PC-9 (cell line): ENCODE data around the gene DOCK3.

Experiments
- EZH2 ChIP-seq: fragments of 200-600 bp; sonication (generic); IDR thresholded peaks from 2 replicates; pipeline ENCODE4 v1.8.0; 2017; ENCODE audit warnings: antibody characterized with exemption, low read depth
- TF ChIP-seq, protein P1 (sequence below): fragments of 200-600 bp; sonication (generic); conservative IDR thresholded peaks from 2 replicates; pipeline ENCODE4 v1.6.1; 2017; ENCODE audit warnings: mixed run types, antibody characterized with exemption, mild to moderate bottlenecking, moderate library complexity

DNA sequence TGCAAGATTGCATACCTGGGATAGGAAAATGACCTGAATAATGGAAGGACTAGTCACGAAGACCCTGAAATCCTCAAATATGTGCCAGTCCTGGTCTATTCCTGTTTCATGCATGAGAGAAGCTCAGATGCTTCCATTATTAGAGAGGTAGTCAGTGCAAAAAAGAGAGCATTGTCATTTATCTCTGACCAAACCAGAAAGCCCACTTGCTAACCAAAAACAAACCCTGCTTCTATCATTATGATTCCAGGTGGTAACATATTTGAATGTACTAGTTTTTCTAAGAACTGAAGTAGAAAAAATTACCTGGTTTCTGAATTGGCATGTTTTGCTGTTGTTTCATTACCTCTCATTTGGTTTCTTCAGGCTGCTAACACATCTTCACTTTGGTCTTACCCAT lies 549.6 kb downstream of the DOCK3 start:
- TF ChIP-seq, protein P1, sequence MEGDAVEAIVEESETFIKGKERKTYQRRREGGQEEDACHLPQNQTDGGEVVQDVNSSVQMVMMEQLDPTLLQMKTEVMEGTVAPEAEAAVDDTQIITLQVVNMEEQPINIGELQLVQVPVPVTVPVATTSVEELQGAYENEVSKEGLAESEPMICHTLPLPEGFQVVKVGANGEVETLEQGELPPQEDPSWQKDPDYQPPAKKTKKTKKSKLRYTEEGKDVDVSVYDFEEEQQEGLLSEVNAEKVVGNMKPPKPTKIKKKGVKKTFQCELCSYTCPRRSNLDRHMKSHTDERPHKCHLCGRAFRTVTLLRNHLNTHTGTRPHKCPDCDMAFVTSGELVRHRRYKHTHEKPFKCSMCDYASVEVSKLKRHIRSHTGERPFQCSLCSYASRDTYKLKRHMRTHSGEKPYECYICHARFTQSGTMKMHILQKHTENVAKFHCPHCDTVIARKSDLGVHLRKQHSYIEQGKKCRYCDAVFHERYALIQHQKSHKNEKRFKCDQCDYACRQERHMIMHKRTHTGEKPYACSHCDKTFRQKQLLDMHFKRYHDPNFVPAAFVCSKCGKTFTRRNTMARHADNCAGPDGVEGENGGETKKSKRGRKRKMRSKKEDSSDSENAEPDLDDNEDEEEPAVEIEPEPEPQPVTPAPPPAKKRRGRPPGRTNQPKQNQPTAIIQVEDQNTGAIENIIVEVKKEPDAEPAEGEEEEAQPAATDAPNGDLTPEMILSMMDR = no peak
- no peak for TF ChIP-seq EZH2
